ENCODE measurements around the gene TTC28. TPM values are rescaled to one million over a fixed set of nuclear protein-coding genes. Genes with fewer than 3 reads are reported as not detected.

Gene TTC28
- total and polyA plus RNA-seq, 11 donors: 5.1 to 34.9 (median 21.8) TPM

DNA sequence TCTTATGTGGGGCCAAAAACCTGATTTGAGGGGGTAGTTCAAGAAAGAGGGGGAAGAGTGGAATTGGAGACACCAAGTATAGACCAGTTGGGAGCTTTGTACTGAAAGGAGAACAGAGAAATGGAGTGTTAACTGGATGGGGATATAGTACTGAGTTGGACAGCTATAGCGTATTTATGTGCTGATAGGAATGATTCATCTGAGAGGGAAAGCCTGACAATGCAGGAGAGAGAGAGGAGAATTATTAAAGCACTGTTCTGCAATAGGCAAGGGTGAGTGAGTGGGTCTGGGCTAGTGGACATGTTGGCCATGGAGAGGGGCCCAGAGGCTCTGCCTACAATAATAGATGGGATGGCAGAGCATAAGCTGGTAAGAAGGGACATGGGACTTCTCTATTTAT, 707.7 kb downstream of the TTC28 start:
- intact Hi-C loops (cut with DNase I): loop anchor here in 1 of 10 donors (10.0 kb wide), 1 partner anchor 47 kb away; no protein-coding TSS in a partner anchor
- no peak overlapping the region for H3K27ac ChIP-seq
- peaks cover 0 to 3% (median 0%) of the 10 kb centered on the region in 12 donors for H3K4me1 ChIP-seq
- H3K9me3 ChIP-seq: peaks cover 0 to 23% (median 11%) of the 10 kb centered on the region in 12 donors
- 98 to 100% (median 99%) methylated on average over 1 of the region's 1 CpG for WGBS, 4 donors
- no peak overlapping the region for H3K4me3 ChIP-seq
- ATAC-seq (no peak), DNase-seq (no peak)
- H3K27me3 ChIP-seq: no peaks in the 10 kb centered on the region
- no peaks in the 10 kb centered on the region for H3K36me3 ChIP-seq
- TF ChIP-seq POLR2A (IDR thresholded peaks at IDR 0.05): no peak
- TF ChIP-seq, protein P1, sequence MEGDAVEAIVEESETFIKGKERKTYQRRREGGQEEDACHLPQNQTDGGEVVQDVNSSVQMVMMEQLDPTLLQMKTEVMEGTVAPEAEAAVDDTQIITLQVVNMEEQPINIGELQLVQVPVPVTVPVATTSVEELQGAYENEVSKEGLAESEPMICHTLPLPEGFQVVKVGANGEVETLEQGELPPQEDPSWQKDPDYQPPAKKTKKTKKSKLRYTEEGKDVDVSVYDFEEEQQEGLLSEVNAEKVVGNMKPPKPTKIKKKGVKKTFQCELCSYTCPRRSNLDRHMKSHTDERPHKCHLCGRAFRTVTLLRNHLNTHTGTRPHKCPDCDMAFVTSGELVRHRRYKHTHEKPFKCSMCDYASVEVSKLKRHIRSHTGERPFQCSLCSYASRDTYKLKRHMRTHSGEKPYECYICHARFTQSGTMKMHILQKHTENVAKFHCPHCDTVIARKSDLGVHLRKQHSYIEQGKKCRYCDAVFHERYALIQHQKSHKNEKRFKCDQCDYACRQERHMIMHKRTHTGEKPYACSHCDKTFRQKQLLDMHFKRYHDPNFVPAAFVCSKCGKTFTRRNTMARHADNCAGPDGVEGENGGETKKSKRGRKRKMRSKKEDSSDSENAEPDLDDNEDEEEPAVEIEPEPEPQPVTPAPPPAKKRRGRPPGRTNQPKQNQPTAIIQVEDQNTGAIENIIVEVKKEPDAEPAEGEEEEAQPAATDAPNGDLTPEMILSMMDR (IDR thresholded peaks at IDR 0.05): no peak

DNA sequence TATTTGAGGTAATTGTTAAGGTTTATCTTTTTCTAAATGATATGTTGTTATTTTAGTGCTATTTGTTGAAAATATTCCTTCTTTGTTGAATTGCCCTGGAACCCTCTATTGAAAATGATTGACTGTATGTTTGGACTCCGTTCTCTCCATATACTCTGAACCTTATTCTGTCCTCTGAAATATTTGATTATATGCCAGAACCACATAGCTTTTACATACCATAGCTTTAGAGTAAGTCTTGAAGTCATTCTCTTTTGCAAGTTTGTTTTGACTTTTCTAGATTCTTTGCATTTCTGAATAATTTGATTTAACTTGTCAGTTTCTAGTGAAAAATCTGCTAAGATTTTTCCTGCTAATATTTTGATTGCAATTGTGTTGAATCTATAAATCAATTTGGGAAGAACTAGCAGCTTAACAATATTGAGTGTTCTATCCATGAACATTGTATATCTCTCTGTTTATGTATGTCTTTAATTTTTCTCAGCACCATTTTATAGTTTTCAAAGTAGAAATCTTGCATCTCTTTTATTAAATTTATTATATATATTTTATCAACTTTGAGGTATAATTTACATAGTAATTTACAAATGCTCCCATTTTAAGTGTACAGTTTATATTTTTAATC, 708.9 kb downstream of the TTC28 start:
- no peak for DNase-seq
- Histone ChIP-seq H3K4me1 (no peaks in the 10 kb centered on the region), H3K9me3 (peaks cover 0 to 23% (median 11%) of the 10 kb centered on the region in 12 donors), H3K27ac (no peak overlapping the region), H3K36me3 (no peaks in the 10 kb centered on the region), H3K27me3 (no peaks in the 10 kb centered on the region), H3K4me3 (no peak overlapping the region)
- TF ChIP-seq, protein P1 (IDR thresholded peaks at IDR 0.05): no peak
- no peak for TF ChIP-seq POLR2A (IDR thresholded peaks at IDR 0.05)
- 85 to 94% (median 88%) methylated on average over 1 of the region's 1 CpG for WGBS, 4 donors
- ATAC-seq: no peak
- intact Hi-C loops (cut with DNase I): loop anchor here in 1 of 10 donors (10.0 kb wide), 1 partner anchor 46 kb away; no protein-coding TSS in a partner anchor

DNA sequence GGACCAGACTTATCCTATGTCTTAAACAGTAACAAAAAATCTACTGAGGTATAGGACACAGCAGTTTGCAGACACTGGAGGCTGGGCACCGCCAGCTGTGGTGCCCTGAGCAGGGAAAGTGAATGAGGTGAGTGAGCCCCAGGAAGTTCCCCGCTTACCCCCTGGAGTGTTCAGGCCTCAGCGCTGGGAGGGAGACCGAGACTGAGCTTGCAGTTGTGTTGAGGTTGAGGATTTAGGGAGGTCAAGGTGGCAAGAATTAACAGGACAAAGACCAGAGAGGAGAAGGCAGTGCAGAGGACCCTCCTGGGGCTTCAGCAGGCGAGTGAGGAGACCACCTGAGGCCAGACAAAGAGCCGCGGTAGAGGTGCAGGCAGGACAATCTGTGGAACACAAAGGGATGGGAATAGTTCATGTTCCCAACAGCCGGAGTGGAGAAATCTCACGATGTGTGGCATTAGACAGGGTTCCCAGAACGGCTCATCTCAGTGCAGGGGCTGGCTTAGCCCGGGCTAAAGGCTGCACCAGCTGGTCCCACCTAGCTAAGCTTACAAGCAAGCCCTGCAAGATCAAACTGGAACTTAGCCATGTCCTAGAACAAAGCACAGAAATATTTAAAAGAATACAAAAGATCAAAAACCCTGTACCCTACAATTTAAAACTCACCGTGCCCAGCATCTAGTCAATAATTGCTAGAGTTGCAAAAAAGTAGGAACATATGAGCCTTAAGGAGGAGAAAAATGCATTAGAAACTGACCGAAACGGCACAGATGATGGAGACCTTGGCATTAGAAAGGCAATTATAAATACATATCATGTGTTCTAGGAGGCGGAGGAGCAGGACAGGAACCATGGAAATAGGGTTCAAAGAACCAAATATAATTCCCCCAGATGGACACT, 713.2 kb downstream of the TTC28 start:
- intact Hi-C loops (cut with DNase I): no loop called here
- WGBS, 4 donors: 94 to 96% (median 95%) methylated on average over 15 of the region's 15 CpGs

More for the DNA sequence above, 713.2 kb downstream of the TTC28 start:
- no peak for DNase-seq
- Histone ChIP-seq H3K27ac (no peak overlapping the region), H3K4me3 (no peak overlapping the region), H3K9me3 (peaks cover 0 to 17% (median 11%) of the 10 kb centered on the region in 12 donors), H3K27me3 (no peaks in the 10 kb centered on the region), H3K36me3 (no peaks in the 10 kb centered on the region), H3K4me1 (peaks cover 0 to 16% (median 9%) of the 10 kb centered on the region in 12 donors)
- ATAC-seq: no peak
- TF ChIP-seq, protein P1 (IDR thresholded peaks at IDR 0.05): no peak
- no peak for TF ChIP-seq POLR2A (IDR thresholded peaks at IDR 0.05)

All from heart left ventricle (tissue), 16 donors.